NCI-H1048 (cell line): Measurements from ENCODE around the gene TRMT61B.

Source experiments
- DNase-seq: peaks from one replicate; lab custom pipeline; 2025; lab: John Stamatoyannopoulos, UW

TRMT61B gene

GRCh38 chr2:28870146-28870891 is at the start of gene TRMT61B:
Gene TRMT61B (minus strand): TSS chr2:28870309. CDS start chr2:28870277, 32 bp downstream.
- peak; percentile 83 for DNase-seq

- DNase-seq, result no peak
Measured at GRCh38 chr2:28915939-28916338, 45.8 kb upstream of the TRMT61B start.

- DNase-seq, result no peak
Measured at GRCh38 chr2:28909655-28910353, 39.7 kb upstream of the TRMT61B start.

- DNase-seq, result no peak
Measured at GRCh38 chr2:28908172-28908571, 38.1 kb upstream of the TRMT61B start.

- DNase-seq, result no peak
Measured at GRCh38 chr2:28906821-28907220, 36.7 kb upstream of the TRMT61B start.

- DNase-seq, result no peak
Measured at GRCh38 chr2:28906376-28906775, 36.3 kb upstream of the TRMT61B start.

GRCh38 chr2:28905533-28905932 is 35.4 kb upstream of the TRMT61B start:
- DNase-seq, result no peak

GRCh38 chr2:28904802-28905457 is 34.8 kb upstream of the TRMT61B start:
- no peak for DNase-seq

- DNase-seq, result no peak
Measured at GRCh38 chr2:28904295-28904694, 34.2 kb upstream of the TRMT61B start.

- DNase-seq, result no peak
Measured at GRCh38 chr2:28902584-28902983, 32.5 kb upstream of the TRMT61B start.

GRCh38 chr2:28901841-28902240 is 31.7 kb upstream of the TRMT61B start:
- no peak for DNase-seq

- no peak for DNase-seq
Measured at GRCh38 chr2:28901202-28901601, 31.1 kb upstream of the TRMT61B start.

GRCh38 chr2:28898048-28898447 is 27.9 kb upstream of the TRMT61B start:
- no peak for DNase-seq

GRCh38 chr2:28896906-28897305 is 26.8 kb upstream of the TRMT61B start:
- DNase-seq, result no peak

- no peak for DNase-seq
Measured at GRCh38 chr2:28895189-28895893, 25.2 kb upstream of the TRMT61B start.

- peak; percentile 89 for DNase-seq
Measured at GRCh38 chr2:28894470-28895188, 24.5 kb upstream of the TRMT61B start, which contains the start of gene WDR43. Gene WDR43 (plus strand): TSS chr2:28894667. CDS start chr2:28894699, 32 bp downstream.

- DNase-seq, result no peak
Measured at GRCh38 chr2:28893488-28893887, 23.4 kb upstream of the TRMT61B start.

- DNase-seq, result no peak
Measured at GRCh38 chr2:28880193-28880592, 10.1 kb upstream of the TRMT61B start.

- no peak for DNase-seq
Measured at GRCh38 chr2:28871620-28872019, 1.5 kb upstream of the TRMT61B start.

- no peak for DNase-seq
Measured at GRCh38 chr2:28869494-28870145, 489 bp downstream of the TRMT61B start.

- no peak for DNase-seq
Measured at GRCh38 chr2:28868611-28869010, 1.5 kb downstream of the TRMT61B start.
